ENCODE measurements around the gene HECTD1.
"Not testable (repeated sequence)": the region's sequence is repeated elsewhere in the genome, so short reads cannot be mapped to it uniquely, and the experiment has no call there.

The HECTD1 gene

DNA sequence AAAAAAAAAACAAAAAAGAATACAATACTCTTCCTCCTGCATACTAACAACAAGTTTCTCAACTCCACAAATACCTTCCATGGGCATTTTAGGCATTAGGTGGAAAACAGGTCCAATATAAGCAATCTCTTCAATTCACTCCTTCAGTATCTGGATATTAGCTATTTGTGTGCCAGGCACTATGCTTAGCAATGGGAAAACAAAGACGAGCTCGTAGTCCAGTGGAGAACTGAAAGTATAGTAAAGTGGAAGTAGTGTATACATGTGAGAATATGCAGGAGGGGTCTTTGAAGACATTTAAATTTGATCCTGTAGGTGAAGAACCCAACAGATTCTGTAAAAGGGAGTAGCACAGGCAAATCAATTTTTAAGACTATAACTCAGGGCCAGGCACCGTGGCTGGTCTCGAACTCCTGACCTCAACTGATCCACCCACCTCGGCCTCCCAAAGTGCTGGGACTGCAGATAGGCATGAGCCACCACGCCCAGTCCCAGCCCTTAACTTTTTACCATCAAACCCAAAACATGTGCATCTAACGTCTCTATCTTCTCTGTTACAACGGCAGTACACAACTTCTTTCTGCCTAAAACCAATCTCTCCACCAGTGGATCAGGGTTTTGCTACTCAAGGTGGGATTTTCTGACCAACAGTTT lies 10.6 kb downstream of the HECTD1 start:
- DNase-seq (ENCODE audit: low read depth in 1 of 2, low spot score in 1 of 2) = no peak

DNA sequence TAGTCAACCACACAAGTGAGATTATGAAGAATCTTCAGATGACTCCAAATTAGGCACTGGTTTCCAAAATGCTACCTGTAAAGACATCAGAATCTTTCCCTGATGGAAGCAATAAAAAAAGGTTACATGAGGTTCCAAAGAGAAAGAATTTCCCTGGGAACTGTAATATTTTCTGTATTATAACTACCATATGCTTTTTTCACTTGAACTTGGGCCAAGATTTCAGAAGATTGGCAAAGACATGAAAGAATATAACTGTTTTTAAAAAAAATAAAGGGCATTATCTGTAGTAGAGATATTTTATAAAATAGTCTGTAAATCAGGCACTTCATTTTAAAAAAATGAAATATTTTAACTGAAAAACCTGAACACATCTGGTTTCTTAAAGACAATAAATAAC lies 12.9 kb downstream of the HECTD1 start:
- DNase-seq (ENCODE audit: low read depth in 1 of 2, low spot score in 1 of 2) = no peak

GRCh38 chr14:31194095-31194494 lies 13.5 kb downstream of the HECTD1 start:
- DNase-seq (ENCODE audit: low read depth in 1 of 2, low spot score in 1 of 2) = no peak

- DNase-seq (ENCODE audit: low read depth in 1 of 2, low spot score in 1 of 2) = not testable (repeated sequence)
Observed at GRCh38 chr14:31192544-31192943, 15.0 kb downstream of the HECTD1 start.

- DNase-seq (ENCODE audit: low read depth in 1 of 2, low spot score in 1 of 2) = no peak
Observed at GRCh38 chr14:31190717-31191263, 16.8 kb downstream of the HECTD1 start.

DNA sequence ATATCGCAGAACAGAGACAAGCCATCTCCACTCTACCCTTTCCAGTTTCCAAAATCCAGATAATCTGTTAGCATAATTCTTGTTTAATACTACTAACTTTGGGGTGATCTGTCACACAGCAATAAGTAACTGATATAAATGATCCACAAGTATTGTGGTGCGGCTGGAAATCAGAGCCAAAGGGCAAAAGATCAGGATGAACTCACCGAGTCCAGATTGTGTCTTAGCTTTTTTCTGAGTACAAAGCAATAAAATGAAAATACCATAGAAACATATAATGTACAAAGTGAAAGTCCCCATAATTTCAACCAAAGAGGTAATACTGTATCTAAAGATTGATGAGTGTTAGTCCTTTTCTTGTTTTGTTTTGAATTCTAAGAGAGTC lies 17.4 kb downstream of the HECTD1 start:
- no peak for DNase-seq (ENCODE audit: low read depth in 1 of 2, low spot score in 1 of 2)

DNA sequence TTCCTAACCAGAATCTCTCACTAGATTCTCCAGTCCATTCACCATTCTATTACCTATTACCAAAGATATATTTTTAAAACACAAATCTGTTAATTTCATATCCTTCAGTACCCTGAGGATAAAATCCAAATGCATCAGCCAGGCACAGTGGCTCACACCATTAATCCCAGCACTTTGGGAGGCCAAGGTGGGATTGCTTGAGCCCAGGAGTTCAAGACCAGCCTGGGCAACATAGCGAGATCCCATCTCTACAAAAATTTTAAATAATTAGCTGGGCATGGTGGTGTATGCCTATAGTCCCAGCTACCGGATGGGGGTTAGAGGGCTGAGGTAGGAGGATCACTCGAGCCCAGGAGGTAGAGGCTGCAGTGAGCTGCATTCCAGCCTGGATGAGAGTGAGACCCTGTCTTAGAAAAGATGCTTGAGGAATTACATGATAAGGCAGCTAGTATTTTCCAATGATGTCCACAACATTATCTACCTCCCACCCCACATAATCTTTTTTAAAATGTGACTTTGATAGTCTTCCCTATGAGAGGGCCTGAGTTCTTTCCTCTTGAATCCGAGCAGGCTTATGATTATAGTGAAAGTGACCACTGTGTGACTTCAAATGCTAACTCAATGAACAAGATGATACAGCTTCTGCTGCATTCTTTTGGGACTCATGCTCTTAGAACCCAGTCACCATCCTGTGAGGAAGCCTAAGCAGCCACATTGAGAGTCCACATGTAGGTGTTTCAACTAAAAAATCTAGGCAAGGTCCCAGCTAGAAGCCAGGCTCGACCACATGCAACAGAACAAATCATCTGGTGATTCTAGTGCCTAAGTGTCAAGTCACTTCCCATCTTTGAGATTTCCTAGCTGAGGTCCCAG lies 18.0 kb downstream of the HECTD1 start:
- no peak for DNase-seq (ENCODE audit: low read depth in 1 of 2, low spot score in 1 of 2)

DNA sequence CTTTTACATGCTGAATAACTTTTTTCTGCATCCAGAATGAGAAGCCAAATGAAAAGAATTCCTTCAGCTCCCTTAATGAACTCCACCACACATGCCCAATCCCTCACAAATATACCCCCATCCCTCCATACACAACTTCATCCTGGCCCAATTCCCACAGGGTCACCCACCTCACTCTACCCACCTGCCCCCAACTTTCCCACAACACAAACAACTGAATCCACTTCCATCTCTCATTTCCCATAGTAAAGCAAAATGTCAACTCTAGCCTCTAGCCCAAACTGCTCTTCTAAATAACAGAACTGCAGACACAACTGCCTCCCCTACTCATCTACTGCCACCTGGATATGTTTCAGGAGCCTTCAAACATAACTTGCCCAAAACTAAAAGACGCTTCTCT lies 18.8 kb downstream of the HECTD1 start:
- DNase-seq (ENCODE audit: low read depth in 1 of 2, low spot score in 1 of 2) = no peak

GRCh38 chr14:31182016-31182415 lies 25.6 kb downstream of the HECTD1 start:
- not testable (repeated sequence) for DNase-seq (ENCODE audit: low read depth in 1 of 2, low spot score in 1 of 2)

- DNase-seq (ENCODE audit: low read depth in 1 of 2, low spot score in 1 of 2) = no peak
Observed at GRCh38 chr14:31181271-31181670, 26.3 kb downstream of the HECTD1 start.

DNA sequence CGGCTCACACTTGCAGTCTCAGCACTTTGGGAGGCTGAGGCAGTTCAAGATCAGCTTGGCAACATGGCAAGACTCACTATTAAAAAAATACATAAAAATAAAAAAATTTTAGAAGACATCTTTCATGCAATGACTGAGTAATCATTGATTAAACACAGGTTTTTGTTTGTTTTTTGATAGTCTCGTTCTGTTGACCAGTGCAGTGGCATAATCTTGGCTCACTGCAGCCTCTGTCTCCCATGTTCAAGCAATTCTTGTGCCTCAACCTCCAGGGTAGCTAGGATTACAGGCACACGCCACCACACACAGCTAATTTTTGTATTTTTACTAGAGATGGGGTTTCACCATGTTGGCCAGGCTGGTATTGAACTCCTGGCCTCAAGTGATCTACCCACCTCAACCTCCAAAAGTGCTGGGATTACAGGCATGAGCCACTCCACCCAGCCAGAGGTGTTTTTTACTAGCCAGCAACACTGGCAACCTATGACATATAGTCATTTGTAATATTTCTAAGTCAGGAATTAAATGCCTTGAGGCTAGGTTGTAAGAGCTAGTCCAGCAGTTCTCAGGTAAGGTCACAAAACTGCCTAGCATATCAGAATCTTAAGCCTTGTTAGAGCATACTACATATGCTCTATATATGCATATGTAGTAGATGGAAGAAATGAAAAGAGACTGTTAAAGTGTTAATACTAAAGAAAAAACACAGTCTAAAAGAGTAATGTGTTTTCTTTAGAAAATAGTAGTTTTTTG lies 27.1 kb downstream of the HECTD1 start:
- no peak for DNase-seq (ENCODE audit: low read depth in 1 of 2, low spot score in 1 of 2)

DNA sequence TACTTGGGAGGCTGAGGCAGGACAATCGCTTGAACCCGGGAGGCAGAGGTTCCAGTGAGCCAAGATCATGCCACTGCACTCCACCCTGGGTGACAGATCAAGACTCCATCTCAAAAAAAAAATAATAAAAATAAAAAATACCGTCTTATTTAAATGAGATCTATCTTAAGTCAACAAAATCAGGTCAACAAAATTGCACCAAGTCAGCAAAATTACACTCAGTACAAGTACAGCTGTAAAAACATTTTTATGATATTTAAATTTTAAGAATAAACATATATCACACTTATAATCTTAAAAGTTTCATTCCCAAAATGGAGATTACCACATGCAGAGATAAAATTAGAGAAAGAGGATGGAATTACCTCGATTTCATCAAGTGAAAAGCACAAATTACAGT lies 33.2 kb downstream of the HECTD1 start:
- DNase-seq (ENCODE audit: low read depth in 1 of 2, low spot score in 1 of 2) = no peak

- DNase-seq (ENCODE audit: low read depth in 1 of 2, low spot score in 1 of 2) = no peak
Observed at GRCh38 chr14:31173120-31173837, 34.3 kb downstream of the HECTD1 start.

DNA sequence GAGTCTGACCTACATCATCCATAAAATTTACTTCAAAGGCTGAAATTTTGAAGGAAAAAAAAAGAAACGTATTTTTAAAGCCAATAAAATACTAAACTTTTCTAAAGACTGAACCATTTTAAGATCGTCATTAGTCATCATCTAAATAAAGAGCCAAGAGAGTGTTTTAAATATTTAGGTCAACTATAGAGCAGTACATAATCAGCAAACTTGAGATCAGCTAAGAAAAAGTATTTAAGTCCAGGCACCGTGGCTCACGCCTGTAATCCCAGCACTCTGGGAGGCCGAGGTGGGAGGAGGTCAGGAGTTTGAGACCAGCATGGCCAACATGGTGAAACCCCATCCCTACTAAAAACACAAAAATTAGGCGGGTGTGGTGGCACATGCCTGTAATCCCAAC lies 35.5 kb downstream of the HECTD1 start:
- DNase-seq (ENCODE audit: low read depth in 1 of 2, low spot score in 1 of 2) = no peak

DNA sequence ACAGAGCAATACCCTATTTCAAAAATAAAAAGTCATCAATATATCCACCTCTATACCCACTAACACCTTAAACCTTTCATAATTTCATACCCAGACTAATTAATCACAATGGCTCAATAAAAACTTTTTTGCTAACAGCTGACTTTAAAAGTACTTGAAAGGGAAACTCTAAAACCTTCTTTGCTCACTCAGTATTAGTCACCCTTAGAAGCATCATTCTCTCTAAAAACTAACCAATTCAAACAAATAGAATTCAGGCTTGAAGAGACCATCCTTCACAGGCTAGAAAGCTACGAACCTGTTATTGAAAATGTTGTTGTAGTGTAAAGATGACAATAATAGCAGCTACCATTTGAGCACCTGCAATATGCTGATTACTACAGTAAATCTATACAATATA lies 37.2 kb downstream of the HECTD1 start:
- no peak for DNase-seq (ENCODE audit: low read depth in 1 of 2, low spot score in 1 of 2)

GRCh38 chr14:31169877-31170276 lies 37.7 kb downstream of the HECTD1 start:
- no peak for DNase-seq (ENCODE audit: low read depth in 1 of 2, low spot score in 1 of 2)

DNA sequence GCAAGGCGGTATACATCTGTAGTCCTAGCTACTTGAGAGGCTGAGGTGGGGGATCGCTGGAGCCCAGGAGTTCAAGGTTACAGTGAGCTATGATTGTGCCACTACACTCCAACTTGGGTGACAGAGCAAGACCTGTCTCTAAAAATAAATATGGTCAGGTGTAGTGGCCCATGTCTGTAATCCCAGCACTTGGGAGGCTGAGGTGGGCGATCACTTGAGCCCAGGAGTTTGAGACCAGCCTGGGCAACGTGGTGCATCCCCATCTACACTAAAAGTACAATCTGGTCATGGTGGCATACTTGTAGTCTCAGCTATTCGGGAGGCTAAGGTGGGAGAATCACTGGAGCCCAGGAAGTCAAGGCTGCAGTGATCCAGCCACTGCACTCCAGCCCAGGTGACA lies 40.6 kb downstream of the HECTD1 start:
- DNase-seq (ENCODE audit: low read depth in 1 of 2, low spot score in 1 of 2) = no peak

- no peak for DNase-seq (ENCODE audit: low read depth in 1 of 2, low spot score in 1 of 2)
Observed at GRCh38 chr14:31166271-31166561, 41.4 kb downstream of the HECTD1 start.

DNA sequence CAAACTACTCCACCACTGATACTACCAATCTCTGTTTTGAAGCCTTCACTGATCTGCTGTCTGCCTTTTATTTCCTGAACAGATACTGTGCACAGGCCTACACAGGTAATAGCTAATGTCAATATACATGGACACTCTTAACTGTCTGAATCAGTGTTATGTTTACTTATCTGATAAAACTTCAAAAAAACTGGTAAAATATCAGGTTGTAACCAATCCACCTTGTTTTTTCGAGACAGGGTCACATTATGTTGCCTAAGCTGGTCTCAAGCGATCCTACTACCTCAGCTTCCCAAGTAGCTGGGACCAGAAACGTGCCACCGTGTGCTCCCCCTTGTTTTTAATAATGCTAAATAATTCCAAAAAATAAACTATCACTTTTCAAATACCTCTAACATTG lies 43.5 kb downstream of the HECTD1 start:
- no peak for DNase-seq (ENCODE audit: low read depth in 1 of 2, low spot score in 1 of 2)

DNA sequence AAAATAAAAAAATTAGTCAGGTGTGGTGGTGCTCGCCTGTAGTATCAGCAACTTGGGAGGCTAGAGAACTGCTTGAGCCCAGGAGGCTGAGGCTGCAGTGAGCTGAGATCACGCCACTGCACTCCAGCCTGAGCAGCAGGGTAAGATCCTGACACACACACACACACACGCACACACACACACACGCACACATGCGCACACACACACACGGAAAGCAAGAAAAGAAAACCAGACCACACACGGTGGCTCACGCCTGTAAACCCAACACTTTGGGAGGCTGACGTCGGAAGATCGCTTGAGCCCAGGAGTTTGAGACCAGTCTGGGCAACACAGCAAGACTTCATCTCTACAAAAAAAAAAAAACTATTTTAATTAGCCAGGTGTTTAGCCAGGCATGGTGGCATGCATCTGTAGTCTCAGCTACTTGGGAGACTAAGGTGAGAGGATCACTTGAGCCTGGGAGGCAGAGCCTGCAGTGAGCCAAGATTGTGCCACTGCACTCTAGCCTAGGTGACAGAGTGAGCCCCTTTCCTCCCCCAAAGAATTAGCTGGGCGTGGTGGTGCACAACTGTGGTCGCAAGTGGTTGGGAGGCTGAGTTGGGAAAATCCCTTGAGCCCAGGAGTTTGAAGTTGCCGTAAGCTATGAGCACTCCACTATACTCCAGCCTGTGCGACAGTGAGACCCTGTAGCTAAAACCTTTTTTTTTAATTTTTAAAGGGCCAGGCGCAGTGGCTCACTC lies 44.5 kb downstream of the HECTD1 start:
- no peak for DNase-seq (ENCODE audit: low read depth in 1 of 2, low spot score in 1 of 2)

DNA sequence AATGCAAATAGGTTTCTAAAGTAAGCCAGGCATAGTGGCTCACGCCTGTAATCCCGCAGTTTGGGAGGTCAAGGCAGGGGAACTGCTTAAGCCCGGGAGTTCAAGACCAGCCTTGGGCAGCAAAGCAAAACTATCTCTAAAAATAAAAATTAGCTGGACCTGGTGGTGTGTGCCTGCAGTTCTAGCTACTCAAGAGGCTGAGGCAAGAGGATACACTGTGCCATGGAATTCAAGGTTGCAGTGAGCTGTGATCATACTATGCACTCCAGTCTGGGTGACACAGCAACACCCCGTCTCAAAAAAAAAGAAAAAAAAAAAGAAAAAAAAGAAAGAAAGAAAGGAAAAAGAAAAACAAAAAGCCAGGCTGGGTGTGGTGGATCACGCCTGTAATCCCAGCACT lies 46.3 kb downstream of the HECTD1 start:
- DNase-seq (ENCODE audit: low read depth in 1 of 2, low spot score in 1 of 2) = no peak
